Thymus (tissue), 11 donors: ENCODE data around the gene PRKAG1. TPM values are rescaled to one million over a fixed set of nuclear protein-coding genes. Genes with fewer than 3 reads are reported as not detected.

Source experiments
- DNase-seq, 9 donors: peaks; one replicate each; pipeline ENCODE4 v3.0.0-alpha.2; 2013; ENCODE audit warnings: low spot score in 9 of 9, low read depth in 6 of 9, missing footprints in 1 of 9
- H3K27ac ChIP-seq, 2 donors: one replicate each; pipeline ENCODE4 v1.5.1; 2013; ENCODE audit warnings: control low read depth in 1 of 2, low read depth in 1 of 2, low read length in 1 of 2, mild to moderate bottlenecking in 1 of 2, moderate library complexity in 1 of 2
- H3K27me3 ChIP-seq, 2 donors: one replicate each; pipeline ENCODE4 v1.5.1; 2013; ENCODE audit warnings: low read length in 1 of 2; ENCODE audit not compliant: control insufficient read depth in 2 of 2, insufficient read depth in 1 of 2
- H3K36me3 ChIP-seq, 2 donors: one replicate each; pipeline ENCODE4 v1.5.1; 2013; ENCODE audit warnings: low read length in 1 of 2, mild to moderate bottlenecking in 1 of 2, moderate library complexity in 1 of 2; ENCODE audit not compliant: control insufficient read depth in 2 of 2, insufficient read depth in 2 of 2
- H3K4me1 ChIP-seq, 2 donors: one replicate each; pipeline ENCODE4 v1.5.1; 2013; ENCODE audit warnings: low read length in 2 of 2; ENCODE audit not compliant: control insufficient read depth in 2 of 2, insufficient read depth in 2 of 2
- H3K4me3 ChIP-seq, 2 donors: one replicate each; pipeline ENCODE4 v1.5.1; 2013; ENCODE audit warnings: low read length in 2 of 2, control low read depth in 1 of 2, mild to moderate bottlenecking in 1 of 2
- H3K9me3 ChIP-seq, 2 donors: one replicate each; pipeline ENCODE4 v1.5.1; 2013; ENCODE audit warnings: low read length in 1 of 2, mild to moderate bottlenecking in 1 of 2; ENCODE audit not compliant: control insufficient read depth in 2 of 2, insufficient read depth in 1 of 2
- WGBS: extraction: QIAGEN DNeasy Blood & Tissue Kit; methylation state at CpG from one replicate; pipeline ENCODE4 v1.1.7; 2013; 5-methylcytosine and 5-hydroxymethylcytosine counted together
- polyA plus RNA-seq: library from polyadenylated mRNA; stranded (reverse); fragments of 200-250 nt; gene quantifications from one replicate; pipeline ENCODE4 v1.2.3, GENCODE V29; 2013
- total RNA-seq: library from RNA; stranded (reverse); fragments of 120-200 nt; gene quantifications from one replicate; pipeline ENCODE4 v1.2.4, GENCODE V29; 2013
- donor health status: healthy.

Gene PRKAG1
- total and polyA plus RNA-seq, 2 donors, result 58.5 to 65.3 TPM

GRCh38 chr12:48977290-48978281 lies 41.0 kb downstream of the PRKAG1 start:
- WGBS, result 9% methylated on average over 50 of the region's 50 CpGs
- Histone ChIP-seq H3K27ac (no peak overlapping the region), H3K9me3 (peaks cover 2 to 25% of the 10 kb centered on the region in 2 donors), H3K36me3 (peaks cover 0 to 2% of the 10 kb centered on the region in 2 donors), H3K27me3 (peaks cover 87 to 100% of the 10 kb centered on the region in 2 donors), H3K4me3 (no peak overlapping the region), H3K4me1 (peaks cover 21 to 52% of the 10 kb centered on the region in 2 donors)
- peak in 4 of 9 donors; percentile 65 to 79 (median 73) for DNase-seq

- H3K4me3 ChIP-seq, result no peak overlapping the region
- DNase-seq, result peak in 1 of 9 donors; percentile 44
- H3K4me1 ChIP-seq, result peaks cover 25 to 56% of the 10 kb centered on the region in 2 donors
- peaks cover 2 to 38% of the 10 kb centered on the region in 2 donors for H3K9me3 ChIP-seq
- 18% methylated on average over 19 of the region's 19 CpGs for WGBS
- peaks cover 84 to 100% of the 10 kb centered on the region in 2 donors for H3K27me3 ChIP-seq
- H3K27ac ChIP-seq, result no peak overlapping the region
- peaks cover 0 to 2% of the 10 kb centered on the region in 2 donors for H3K36me3 ChIP-seq
Measured at GRCh38 chr12:48973941-48974673, 44.5 kb downstream of the PRKAG1 start.

- peaks cover 0 to 2% of the 10 kb centered on the region in 2 donors for H3K36me3 ChIP-seq
- H3K9me3 ChIP-seq, result peaks cover 2 to 33% of the 10 kb centered on the region in 2 donors
- peaks cover 20 to 54% of the 10 kb centered on the region in 2 donors for H3K4me1 ChIP-seq
- peaks cover 84 to 100% of the 10 kb centered on the region in 2 donors for H3K27me3 ChIP-seq
- WGBS, result 34% methylated on average over 12 of the region's 12 CpGs
- no peak for DNase-seq
- H3K4me3 ChIP-seq, result no peak overlapping the region
- no peak overlapping the region for H3K27ac ChIP-seq
Measured at GRCh38 chr12:48973531-48973930, 45.0 kb downstream of the PRKAG1 start.

- Histone ChIP-seq H3K9me3 (peaks cover 1 to 31% of the 10 kb centered on the region in 2 donors), H3K27me3 (peaks cover 79 to 100% of the 10 kb centered on the region in 2 donors), H3K4me1 (peaks cover 17 to 50% of the 10 kb centered on the region in 2 donors), H3K27ac (no peak overlapping the region), H3K4me3 (no peak overlapping the region), H3K36me3 (peaks cover 0 to 2% of the 10 kb centered on the region in 2 donors)
- 22% methylated on average over 3 of the region's 3 CpGs for WGBS
- no peak for DNase-seq
Measured at GRCh38 chr12:48972952-48973483, 45.6 kb downstream of the PRKAG1 start.

GRCh38 chr12:48972213-48972951 lies 46.2 kb downstream of the PRKAG1 start:
- peaks cover 15 to 43% of the 10 kb centered on the region in 2 donors for H3K4me1 ChIP-seq
- H3K36me3 ChIP-seq, result peaks cover 0 to 2% of the 10 kb centered on the region in 2 donors
- H3K27me3 ChIP-seq, result peaks cover 72 to 100% of the 10 kb centered on the region in 2 donors
- H3K4me3 ChIP-seq, result no peak overlapping the region
- no peak overlapping the region for H3K27ac ChIP-seq
- H3K9me3 ChIP-seq, result peaks cover 1 to 31% of the 10 kb centered on the region in 2 donors
- DNase-seq, result no peak
- 7% methylated on average over 23 of the region's 23 CpGs for WGBS

- 33% methylated on average over 10 of the region's 10 CpGs for WGBS
- DNase-seq, result no peak
- Histone ChIP-seq H3K27ac (no peak overlapping the region), H3K36me3 (no peaks in the 10 kb centered on the region), H3K27me3 (peaks cover 65 to 96% of the 10 kb centered on the region in 2 donors), H3K4me1 (peaks cover 15 to 39% of the 10 kb centered on the region in 2 donors), H3K9me3 (peaks cover 1 to 31% of the 10 kb centered on the region in 2 donors), H3K4me3 (peak overlapping the region in 1 of 2 donors; percentile 22)
Measured at GRCh38 chr12:48970702-48971334, 47.8 kb downstream of the PRKAG1 start.

GRCh38 chr12:48969833-48970701 lies 48.5 kb downstream of the PRKAG1 start:
- peaks cover 1 to 31% of the 10 kb centered on the region in 2 donors for H3K9me3 ChIP-seq
- no peaks in the 10 kb centered on the region for H3K36me3 ChIP-seq
- peaks cover 15 to 39% of the 10 kb centered on the region in 2 donors for H3K4me1 ChIP-seq
- H3K4me3 ChIP-seq, result peak overlapping the region; percentile 22
- WGBS, result 7% methylated on average over 77 of the region's 77 CpGs
- peaks cover 60 to 95% of the 10 kb centered on the region in 2 donors for H3K27me3 ChIP-seq
- peak overlapping the region in 1 of 2 donors; percentile 71 for H3K27ac ChIP-seq
- peak in 4 of 9 donors; percentile 47 to 70 (median 60) for DNase-seq
